HG02798 (cell line): ENCODE measurements around the gene RASSF1.
"Not testable (repeated sequence)": the region's sequence is repeated elsewhere in the genome, so short reads cannot be mapped to it uniquely, and the experiment has no call there.

ENCODE experiments used
- ATAC-seq: cut with Tn5 transposase; IDR thresholded peaks from one replicate; pipeline ENCODE4 v1.9.1; 2021; ENCODE audit warnings: mild to moderate bottlenecking; ENCODE audit not compliant: unreplicated experiment, poor library complexity

Gene RASSF1

DNA sequence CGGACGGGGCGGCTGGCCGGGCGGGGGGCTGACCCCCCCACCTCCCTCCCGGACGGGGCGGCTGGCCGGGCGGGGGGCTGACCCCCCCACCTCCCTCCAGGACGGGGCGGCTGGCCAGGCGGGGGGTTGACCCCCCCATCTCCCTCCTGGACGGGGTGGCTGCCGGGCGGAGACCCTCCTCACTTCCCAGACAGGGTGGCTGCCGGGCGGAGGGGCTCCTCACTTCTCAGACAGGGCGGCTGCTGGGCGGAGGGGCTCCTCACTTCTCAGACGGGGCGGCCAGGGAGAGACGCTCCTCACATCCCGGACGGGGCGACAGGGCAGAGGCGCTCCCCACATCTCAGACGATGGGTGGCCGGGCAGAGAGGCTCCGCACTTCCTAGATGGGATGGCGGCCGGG, 28.6 kb downstream of the RASSF1 start:
- ATAC-seq = not testable (repeated sequence)

DNA sequence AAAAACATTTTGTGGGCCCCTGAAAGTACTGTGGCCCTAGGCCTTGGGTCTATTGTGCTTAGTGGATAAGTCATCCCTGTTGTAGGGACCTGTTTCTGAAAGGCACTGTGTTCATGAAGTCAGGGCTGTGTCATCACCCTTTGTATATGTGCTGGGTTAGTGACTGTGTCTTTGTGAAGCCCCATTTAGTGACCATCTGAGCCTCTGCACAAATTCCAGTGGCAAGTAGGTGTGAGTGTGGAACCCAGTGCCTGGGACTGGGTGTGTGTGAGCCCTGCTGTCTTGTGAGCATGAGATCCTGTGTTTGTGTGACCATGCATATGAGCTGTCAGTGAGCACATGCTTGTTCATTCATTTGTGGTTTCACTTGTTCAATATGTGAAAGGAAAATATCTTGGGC, 36.0 kb downstream of the RASSF1 start:
- no peak for ATAC-seq

DNA sequence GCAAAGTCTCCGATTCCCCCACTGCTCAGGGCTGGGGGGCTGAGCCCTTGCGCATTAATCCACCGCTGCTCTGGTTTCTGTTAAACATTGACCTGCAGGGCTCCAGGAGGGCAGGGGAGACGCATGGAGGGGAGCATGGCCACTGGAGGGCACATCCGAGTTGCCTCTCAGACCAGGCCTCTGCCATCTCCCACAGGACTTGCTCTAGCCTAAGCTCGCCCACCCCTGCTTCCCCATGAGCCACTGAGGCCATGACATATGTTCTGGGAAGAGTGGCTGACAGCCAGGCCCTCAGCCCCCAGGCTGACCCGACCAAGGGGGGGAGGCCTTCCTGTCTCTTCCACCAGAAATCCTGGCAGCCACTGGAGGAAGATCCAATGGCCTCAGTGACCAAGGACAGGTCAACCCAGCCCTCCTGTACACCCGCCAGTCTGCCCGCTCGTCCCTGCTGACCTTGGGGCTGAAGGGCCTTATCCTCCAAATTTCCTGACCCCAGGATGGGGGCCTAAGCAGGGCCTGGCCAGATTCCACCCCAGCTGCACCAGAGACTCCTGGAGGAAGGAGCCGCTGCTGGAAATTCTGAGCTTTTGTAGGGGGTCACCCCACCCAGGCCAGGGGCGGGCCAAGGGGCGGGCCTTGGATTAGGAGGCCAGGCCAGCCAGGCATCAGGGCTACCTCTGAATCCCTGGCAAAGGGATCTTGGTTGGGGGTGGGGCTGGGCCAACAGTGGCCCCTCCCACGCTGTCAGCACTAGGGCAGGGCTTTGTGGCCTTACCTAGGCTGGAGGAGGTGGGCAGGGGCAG, 37.4 kb downstream of the RASSF1 start, which contains the start of gene HYAL1:
Gene HYAL1 (minus strand): TSS at position 562 of the 803 bp plus-strand sequence. CDS start 618 bp downstream, outside the sequence.
- no peak for ATAC-seq

DNA sequence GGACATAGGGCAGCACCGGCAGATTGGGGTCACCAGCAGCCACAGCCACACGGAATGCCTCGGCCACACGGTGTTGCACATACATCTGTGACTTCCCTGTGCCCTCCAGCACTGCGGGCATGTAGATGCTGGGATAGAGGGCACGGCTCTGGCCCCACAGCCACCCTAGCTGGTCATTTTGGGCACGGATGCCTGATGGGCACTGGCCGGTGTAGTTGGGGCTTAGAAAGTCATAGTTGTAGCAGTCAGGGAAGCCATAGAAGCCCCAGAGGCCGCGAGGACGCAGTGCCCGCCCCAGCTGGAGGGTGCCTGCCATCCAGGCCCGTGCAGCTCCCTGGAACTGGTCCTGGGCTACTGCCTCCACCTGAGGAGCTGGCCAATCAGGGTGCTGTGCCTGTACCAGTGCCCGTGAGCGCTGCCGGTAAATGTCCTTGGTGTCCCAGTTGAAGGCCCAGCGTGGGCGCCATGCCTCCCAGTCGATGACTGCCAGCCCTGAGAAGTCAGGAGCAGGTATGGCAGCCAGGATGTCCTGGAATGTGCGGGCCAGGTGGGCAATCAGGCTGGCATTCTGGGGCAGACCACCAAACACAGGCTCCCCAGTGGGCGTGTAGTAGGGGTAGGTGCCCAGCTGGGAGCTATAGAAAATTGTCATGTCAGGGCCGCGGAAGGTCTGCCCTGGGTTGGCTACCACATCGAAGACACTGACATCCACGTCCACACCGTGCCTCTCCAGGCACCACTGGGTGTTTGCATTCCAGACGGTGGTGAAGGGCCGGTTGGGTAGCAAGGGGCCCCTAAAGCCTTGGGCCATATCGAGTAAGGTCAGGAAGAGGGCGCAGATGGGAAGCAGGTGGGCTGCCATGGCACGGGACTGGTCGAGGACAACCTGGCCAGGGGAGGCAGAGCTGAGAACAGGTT, 38.3 kb downstream of the RASSF1 start:
- no peak for ATAC-seq

DNA sequence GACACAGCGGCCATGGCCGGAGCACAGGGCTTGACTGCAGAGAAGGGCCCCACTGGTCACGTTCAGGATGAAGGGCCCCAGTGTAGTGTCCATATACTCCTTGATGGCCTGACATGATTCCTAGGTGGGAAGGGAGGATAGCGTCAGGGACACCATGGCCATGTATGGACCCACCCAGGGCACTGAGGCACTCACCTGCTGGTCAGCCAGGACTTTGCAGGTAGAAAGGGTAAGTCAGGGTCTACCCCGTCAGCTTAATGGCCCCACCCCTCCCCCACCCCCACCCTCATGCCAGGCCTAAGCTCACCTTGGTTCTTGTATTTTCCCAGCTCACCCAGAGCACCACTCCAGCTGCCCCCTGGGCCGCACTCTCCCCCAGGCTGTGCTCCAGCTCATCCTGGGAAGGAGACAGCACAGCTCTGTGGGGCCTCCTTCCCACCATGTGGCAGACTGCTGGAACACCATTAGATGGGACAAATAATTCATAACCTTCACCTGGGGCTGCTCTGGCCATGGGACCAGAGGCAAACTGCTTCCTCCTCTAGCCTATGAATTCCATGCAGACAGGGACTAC, 39.9 kb downstream of the RASSF1 start:
- ATAC-seq = no peak

DNA sequence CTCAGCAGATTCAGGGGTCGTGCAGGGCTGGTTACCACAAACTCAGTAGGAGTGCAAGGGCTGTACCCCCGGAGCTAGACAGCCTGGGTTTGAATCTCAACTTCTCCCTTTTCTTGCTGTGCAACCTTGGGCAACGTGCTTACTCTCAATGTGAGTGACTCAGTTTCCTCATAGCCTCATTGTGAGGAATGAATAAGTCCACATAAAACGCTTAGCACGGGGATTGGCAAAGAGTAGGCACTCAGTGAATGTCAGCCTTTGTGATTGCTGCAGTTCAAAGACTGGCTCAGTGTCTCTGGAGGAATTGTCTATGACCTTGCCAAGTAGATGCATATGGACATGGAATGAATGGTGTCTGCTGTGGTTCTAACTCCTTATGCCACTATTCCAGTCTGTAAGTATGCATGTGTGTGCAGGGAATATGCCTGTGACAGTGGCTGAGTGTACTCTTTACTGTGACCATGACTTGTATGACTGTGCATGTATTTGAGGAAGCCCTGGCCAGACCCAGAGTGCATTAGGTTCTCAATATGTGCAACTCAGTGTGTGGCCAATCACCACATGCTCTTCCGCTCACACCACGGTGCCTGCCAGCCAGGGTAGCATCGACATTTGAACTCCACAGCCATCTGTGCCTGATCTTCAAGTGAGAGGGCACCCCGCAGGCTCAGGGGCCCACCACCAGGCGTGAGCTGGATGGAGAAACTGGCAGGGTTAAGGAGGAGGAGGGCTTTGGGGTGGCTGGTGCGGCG, 40.5 kb downstream of the RASSF1 start:
- no peak for ATAC-seq

DNA sequence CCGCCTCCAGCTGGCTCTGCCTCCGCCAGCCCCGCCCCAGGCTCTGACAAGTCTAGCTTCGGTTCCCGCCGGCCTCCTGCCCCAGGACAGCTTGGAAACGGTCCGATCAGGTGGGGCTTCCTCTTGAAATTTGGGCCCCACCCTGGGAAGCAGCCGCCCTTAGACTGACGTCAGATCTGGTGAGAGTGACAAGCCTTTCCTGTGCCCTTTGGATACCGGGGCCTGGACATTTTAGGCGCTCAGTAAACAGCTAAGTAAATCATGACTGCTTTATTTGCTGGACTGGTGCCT, 41.1 kb downstream of the RASSF1 start:
- no peak for ATAC-seq

DNA sequence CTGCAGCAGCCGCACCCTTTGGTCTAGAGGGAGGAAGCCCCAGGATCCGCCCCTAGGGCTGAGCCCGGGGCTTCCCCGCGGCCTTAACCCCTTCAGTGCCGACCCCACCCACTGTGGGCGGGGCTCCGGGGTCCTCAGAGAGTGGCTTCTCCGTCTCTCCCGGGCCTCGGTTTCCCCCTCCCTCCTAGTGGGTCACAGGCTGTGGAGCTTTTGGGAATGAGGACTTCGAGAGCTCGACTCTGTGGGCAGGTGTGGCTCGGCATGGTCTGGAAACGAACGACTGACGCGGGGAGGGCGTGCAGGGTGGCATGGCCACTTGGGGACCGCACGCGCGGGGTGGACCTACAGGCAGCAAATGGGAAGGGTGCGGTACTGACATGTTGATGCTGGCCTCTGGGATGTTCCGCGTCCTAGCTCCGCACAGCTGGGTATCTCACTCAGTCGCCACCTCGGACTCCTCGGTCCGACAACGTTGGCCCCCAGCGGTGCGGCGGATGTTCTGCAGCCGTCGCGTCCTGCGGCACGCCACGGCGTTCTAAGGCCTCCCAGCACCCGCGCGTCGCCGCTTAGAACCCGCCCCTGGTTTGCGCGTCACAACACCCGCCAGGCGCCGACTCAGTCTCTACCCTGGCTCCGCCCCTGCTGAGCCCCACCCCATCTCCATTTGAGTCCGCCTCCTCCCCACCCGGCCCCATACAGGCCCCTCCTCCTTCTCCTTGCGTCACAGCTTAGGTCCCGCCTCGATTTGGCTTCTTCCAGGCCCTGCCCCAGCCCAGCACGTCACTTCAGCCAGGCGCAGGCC, 41.6 kb downstream of the RASSF1 start, which contains the start of the genes HYAL3 and NAA80:
Gene HYAL3 (minus strand): TSS at position 570 of the 802 bp plus-strand sequence. CDS start 3,803 bp downstream, outside the sequence.
Gene NAA80 (minus strand): TSS at position 570 of the 802 bp plus-strand sequence. CDS start 1,942 bp downstream, outside the sequence.
- ATAC-seq = peak; percentile 91

DNA sequence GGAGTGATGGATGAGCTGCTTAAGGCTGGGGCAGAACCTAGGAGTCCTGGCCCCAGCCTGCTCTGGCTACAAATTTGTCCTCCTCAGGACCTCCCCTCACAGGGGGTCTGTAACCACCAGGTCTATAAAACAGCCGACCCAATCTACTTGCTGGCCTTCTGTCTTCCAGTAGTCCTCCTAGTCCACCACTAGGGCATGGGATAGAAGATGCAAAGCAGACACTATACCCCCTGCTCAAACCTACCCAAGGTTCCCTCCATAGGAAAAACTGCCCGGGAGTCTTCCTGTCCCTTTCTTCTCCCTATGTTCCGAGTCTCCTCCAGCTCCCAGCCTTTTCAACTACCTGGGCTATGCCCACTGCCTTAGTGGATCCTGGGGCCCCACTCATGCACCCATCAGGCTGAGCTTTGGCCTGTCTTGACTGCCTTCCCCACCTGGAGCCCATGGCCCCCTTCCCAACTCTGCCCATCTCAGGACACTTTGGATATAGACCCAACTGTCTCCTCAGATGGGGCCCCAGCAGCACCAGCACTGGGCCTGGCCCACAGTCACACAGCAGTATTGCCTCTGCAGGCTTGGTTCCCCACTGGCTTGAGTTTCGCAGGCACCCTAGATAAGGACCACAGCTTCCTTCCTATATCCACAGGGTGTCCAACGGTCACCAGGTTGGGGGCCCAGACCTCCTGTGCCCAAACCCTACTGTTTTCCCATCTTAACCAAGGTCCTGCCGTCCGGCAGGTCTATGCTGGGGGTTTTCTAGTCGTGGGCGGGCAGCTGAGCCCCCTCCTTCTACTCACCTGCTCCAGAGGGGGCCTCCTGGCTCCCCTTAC, 42.5 kb downstream of the RASSF1 start:
- no peak for ATAC-seq

DNA sequence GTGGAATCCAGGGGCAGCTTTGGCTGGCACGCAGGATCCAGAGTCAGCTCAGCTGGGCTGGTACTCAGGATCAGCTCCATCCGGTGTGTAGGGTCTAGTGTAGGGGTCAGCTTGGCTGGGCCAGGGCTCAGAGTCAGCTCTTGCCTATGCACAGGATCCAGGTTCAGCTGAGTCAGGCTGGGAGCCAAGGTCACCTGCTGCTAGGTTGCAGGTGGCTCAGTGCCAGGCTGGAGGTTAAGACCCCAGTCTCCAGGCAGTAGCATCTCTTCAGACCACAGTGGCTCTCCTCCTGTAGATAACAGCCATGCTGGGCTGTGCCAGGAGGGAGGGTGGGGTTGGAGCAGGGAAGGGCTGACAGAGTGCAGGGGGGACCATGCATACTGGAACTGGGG, 43.3 kb downstream of the RASSF1 start:
- no peak for ATAC-seq

DNA sequence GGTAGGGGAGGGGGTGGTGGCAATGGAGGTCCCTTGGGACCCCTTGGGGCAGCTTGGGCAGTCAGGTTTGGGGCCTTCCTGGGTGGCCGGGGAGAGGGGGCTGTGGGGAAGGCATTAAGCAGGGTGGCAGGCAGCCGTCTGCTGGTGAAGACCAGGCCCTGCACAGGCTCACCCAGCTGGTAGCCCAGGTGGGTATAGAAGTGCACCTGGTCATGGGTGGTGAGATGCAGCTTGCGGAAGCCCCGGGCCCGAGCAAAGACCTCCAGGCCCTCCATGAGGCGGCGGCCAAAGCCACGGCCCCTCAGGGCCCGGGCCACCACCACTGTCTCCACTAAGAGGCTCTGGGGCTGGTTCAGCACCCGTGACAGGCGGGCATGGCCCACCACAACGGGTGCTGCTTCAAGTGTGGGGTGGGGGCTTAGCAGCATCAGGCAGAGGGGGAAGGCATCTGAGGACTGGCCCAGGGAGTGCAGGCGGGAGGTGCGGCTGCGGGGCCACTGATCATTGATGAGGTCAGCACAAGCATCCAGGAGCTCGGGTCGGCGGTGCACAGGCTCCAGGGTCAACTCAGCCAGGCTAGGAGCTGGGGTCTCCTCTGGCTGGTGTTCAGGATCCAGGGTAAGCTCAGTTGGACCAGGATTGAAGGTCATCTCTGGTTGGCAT, 43.8 kb downstream of the RASSF1 start:
- no peak for ATAC-seq

DNA sequence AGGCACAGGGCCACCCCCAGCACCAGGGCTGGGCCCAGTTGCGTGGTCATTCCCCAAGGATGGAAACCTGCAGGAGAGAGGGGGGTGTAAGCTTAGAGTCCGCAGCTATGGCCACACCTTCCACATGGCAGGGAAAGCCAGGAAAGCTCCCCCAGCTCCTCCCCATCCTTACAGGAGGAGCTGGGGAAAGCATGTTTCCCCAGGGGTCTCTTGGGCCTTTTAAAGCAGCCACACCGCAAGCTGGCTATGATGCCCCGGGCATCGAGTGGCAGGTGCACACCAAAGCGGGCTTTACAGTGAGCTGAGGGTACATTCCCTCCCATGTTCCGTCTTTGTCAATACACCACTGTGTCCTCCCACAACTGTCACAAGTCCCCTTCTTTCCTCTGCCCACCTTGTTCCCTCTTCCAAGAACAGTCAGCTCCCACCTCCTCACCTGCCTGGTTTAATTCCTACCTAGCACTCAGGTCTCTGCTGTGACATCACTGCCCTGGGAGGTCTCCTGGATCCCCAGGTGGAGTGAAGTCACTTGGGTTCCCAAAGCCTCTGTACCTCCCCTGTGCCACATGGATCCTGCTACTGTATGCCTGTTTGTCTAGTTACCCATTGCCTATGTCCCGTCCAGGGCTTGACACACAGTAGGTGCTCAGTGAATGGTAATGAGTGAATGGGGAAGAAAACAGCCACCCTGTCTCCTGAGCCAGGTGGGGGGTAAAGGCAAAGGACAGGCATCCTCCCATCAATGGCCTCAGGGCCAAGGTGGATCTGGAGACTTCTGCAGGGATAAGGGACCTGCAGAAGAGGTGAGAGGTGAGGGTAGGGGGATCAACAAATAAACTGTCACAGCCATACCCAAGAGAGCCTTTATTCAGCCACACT, 44.8 kb downstream of the RASSF1 start:
- ATAC-seq = no peak

DNA sequence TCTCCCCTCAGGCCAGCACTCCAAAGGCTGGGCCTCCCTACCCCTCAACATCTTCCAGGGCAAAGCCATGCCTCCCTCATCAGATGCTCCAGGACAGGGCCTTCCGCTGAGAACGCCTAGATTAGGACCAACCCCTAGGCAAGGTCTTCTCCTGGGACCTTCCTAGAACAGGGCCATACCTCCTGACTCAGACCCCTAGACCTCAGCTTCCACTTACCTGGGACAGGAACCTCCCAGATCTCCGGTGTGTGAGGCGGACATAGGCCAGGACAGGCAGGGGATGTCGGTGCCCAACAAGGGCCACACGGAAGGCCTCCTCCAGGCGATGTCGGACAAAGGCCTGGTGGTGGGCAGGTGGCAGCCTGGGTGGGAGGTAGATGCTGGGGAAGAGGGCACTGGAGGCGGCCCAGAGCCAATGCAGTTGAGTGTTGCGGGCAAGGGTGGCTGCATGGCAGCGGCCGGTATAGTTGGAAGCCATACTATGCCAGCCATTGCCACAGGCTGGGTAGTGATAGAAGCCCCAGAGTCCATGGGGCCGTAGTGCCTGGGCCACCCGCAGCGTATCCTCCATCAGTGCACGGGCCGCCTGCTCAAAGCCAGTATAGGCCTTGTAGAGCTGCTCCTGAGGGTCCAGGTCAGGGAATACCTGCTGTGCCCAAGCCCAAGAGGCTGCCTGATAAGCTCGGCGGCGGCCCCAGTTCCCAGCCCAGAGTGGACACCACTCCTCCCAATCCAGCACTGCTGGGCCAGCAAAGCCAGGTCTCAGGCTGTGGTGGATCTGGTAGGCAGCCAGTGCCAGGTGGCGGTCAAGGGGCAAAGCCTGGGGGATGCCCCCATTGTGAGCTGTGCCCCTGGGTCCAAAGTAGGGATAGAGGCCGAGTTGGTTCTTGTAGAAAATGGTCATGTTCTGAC, 45.9 kb downstream of the RASSF1 start:
- no peak for ATAC-seq

DNA sequence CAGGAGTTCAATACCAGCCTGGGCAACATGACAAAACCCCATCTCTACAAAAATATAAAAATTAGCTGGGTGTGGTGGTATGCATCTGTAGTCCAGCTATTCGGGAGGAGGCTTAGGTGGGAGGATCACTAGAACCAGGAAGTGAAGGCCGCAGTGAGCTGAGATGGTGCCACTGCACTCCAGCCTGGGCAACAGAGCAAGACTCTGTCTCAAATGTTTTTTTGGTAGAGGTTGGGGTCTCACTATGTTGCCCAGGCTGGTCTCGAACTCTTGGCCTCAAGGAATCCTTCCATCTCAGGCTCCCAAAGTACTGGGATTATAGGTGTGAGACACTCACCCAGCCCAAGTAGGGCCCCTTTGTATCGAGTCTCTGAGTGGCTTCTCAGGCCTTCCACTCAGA, 46.5 kb downstream of the RASSF1 start:
- no peak for ATAC-seq

DNA sequence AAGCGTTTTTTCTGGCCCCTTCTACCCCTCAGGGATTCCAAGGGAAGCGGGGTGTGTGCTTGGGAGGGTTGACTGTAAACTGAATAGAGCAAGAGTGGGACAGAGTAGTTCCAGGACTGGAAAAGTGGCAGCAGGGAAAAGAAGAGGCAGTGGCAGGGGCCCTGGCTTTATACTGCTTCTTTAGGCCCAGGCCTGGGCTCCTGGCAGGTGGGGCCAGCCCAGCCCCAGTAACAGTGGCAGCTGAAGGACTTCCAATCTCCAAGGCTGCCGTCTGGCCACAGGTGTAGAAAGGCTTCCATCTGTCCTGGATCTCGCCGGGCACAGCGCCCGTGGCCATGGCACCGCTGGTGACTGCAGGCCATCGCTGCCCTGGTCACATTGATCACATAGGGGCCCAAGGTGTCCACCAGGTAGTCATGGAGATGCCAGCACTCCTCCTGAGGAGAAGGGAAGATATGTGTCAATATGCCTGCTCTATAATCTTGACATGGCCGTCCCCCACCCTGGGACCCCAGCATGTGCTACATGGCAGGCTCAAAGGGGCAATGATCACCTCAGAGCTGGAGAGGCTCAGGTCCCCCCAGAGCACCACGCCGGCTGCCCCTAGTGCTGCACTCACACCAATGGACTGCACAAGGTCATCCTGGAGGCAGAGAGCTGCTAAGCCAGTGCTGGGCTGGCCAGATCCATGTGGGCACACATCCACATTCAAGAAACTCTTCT, 47.4 kb downstream of the RASSF1 start:
- ATAC-seq = no peak
